M059J (cell line): ENCODE measurements around the gene COPS8. TPM values are rescaled to one million over a fixed set of nuclear protein-coding genes. Genes with fewer than 3 reads are reported as not detected.

Experiments used
- DNase-seq: peaks from one replicate; pipeline ENCODE4 v3.0.0-alpha.2; 2012; ENCODE audit warnings: low read depth
- total RNA-seq: library from RNA; depleted of rRNA; stranded (reverse); fragments of >200 nt; shearing (Covaris generic); gene quantifications from 2 replicates; pipeline ENCODE4 v1.2.3, GENCODE V29; 2014

The COPS8 gene
- total RNA-seq, 1 experiment from 2014 or later: 137 TPM

GRCh38 chr2:237064203-237065070, 21.3 kb upstream of the COPS8 start:
- no peak for DNase-seq

DNA sequence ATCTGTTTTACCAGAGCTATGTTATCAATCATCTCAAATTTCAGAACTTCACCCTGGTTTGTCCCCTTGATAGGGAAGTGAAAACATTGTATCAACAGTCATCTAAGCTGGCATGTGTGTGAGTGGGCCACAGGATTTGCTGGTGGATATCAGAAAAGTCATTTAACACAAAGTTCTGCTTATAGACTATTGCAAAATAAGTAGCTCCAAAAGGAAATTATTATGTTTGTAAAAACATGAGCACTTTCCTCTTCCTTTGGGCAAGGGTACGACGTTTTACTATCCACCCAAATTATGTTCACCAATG, 20.7 kb upstream of the COPS8 start:
- no peak for DNase-seq

- no peak for DNase-seq
Measured at GRCh38 chr2:237066396-237066795, 19.3 kb upstream of the COPS8 start.

- DNase-seq: no peak
Measured at GRCh38 chr2:237068005-237068576, 17.6 kb upstream of the COPS8 start.

GRCh38 chr2:237072067-237072931, 13.4 kb upstream of the COPS8 start:
- DNase-seq: peak; percentile 42

DNA sequence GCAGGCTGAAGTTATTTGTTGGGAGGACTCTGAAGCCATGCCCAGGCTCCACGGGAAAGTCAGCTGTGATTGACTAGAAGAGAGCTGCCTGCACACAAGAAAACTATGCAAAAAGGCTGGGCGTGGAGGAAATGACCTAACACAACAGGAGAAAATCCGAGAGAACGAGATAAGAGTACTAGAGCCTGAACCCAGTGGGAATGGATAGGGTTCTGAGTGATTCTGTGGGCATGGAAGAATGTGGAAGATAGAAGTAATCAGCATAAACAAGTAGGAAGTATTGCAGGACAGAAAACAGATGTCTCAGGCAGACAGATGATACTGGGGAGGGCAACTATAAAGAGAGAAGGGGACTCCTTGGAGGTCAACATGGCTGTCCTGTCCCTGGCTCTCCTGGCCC, 12.1 kb upstream of the COPS8 start:
- DNase-seq: peak; percentile 29

- DNase-seq: no peak
Measured at GRCh38 chr2:237074211-237074993, 11.3 kb upstream of the COPS8 start.

- peak; percentile 74 for DNase-seq
Measured at GRCh38 chr2:237075749-237076599, 9.7 kb upstream of the COPS8 start.

DNA sequence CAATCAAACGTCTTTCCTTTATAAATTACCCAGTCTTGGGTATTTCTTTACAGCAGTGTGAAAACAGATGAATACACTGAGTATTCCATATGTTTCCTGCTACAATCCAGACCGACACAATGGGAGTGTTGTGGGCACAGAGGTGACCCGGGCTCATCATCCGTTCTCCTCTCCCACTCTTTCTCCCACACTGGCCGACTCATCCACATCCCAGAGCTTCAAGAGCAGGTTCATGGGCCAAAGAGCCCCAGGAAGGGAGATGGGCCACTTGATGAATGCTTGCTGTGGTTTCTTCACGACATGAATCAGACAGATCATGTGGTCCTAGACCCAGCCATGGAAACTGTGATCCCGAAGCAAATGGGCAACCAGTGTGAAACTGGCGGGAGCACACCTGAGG, 4.1 kb upstream of the COPS8 start:
- DNase-seq: no peak

DNA sequence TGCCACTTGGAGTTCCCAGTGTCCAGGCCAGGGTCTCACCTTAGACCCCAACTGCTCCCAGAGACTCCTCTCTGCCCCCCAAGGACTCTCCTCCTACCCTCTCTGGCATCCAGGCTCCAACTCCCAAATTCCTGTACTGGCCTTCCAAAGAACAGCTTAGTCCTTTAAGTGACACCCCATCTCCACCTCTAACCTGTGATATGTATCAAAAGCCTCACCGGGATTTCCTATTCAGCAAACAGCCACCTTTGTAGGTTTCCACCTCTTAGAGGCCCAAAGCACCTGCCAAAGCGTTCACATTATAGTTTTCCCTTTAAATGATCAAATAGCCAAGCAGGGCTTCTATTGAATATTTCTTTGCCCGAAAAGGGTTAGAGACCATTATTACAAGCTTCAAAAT, 2.7 kb upstream of the COPS8 start:
- no peak for DNase-seq

DNA sequence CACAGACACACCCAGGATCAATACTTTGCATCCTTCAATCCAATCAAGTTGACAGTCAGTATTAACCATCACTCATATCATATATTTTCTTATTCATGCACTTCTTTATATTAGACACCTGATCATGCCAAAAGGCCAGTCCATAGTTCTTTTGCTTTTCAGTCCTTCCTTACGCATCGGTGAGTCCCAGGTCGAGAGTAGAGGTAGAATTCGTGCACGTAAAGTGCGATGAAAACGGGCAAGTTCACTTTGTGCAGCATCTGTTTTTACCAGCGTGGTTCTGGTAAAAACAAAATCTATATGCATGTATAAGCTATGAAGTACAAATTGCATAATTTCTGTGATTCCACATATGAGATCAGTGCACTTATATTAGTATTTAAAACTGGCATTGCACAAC, 1.2 kb upstream of the COPS8 start:
- no peak for DNase-seq

GRCh38 chr2:237090906-237091305, 5.2 kb downstream of the COPS8 start:
- no peak for DNase-seq

- peak; percentile 47 for DNase-seq
Measured at GRCh38 chr2:237091779-237092436, 6.2 kb downstream of the COPS8 start.

DNA sequence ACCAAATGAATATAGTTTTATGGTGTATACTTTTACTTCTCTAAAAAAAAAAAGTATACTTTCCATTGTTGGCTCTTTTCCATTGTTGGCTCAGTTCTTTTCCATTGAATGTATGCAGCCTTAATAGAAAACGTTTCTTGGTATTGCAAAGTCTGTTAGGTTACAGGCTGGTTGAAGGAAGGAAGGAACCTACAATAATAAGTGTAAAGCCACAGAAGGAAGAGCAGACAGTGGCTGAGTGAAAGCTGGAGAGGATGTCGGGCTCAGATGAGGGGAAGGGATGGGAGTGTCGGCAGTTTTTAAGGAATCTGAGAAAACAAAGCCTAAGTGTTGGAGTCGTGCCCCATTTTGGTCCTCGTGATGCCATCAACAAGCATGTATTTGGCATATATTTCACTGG, 6.8 kb downstream of the COPS8 start:
- DNase-seq: no peak

DNA sequence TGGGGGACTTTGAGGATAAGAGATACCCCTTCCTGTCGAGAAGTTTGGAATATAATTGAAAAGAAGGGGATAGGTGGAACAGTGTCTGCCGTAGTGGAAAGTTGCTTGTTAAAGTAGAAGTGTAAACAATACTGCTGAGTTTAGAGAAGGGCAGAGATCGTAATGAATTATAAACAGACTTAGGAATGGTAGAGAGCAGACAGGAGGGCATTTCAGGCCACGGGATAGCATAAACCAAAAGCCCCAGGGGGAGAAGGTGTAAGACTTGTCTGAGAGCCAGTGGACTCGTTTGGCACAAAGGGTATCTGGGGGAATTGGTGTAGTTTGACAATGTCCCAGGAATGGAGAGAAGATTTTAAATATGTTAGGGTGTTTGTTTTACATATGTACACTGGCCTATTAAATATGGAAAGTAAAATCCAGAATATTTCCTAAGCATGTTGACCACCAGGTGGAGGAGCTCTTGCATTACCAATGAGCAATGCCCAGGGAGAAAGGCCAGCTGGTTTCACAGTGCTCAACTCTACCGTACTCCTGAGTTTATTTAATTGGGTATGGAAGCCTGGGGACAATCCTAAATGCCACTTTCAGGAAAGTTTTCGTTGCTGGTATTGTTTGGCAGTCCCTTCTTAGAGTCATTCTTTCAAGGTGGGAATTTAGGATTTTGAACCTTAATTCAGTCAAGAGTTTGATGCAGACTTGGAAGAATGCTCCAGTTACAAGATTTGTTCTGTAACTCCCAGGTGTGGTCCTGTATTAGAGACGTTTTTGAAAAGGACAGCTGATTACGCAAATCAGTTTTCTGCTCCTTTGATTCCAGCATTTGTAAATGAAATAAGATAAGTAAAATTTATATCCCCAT, 7.5 kb downstream of the COPS8 start:
- peak; percentile 54 for DNase-seq

- no peak for DNase-seq
Measured at GRCh38 chr2:237096201-237096600, 10.5 kb downstream of the COPS8 start.

- DNase-seq: peak; percentile 53
Measured at GRCh38 chr2:237096911-237097310, 11.2 kb downstream of the COPS8 start.

DNA sequence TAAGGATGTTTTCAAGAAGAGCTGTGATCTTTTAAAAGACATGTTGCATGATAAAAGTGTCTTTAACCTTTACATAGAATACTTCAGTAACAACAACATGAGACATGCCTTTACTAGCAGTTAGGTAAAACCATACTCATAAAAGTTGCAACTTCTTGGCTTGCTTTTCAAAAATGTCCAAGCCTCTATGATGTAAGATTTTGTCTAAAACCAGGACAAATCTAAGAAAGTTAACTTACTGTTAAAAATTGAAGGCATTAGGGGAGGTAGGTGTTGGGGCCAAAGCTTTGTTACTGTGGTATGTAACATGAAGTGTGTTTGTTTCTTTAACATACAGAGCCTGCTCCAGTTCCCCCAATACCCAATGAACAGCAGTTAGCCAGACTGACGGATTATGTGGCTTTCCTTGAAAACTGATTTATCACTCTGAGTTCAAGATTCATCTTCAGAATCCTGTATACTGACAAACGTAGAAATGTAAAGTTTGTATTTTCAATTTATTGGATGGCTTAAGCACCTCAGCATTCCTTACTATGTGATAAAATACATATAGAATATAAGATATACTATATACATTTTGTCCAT, 11.7 kb downstream of the COPS8 start:
- no peak for DNase-seq
